ENCODE measurements around the gene IGF1.

The IGF1 gene

GRCh38 chr12:102498471-102498870 is 18.1 kb upstream of the IGF1 start:
- H3K36me3 ChIP-seq (ENCODE audit: control insufficient read depth, insufficient read depth, low read length), result no peaks in the 10 kb centered on the region
- no peak overlapping the region for H3K9ac ChIP-seq (ENCODE audit: low read length)
- no peaks in the 10 kb centered on the region for H3K9me3 ChIP-seq (ENCODE audit: control insufficient read depth, insufficient read depth, low read depth, low read length)
- no peak overlapping the region for H3K27ac ChIP-seq (ENCODE audit: low read depth, low read length)
- H3K27me3 ChIP-seq (ENCODE audit: control insufficient read depth, insufficient read depth, low read length), result no peaks in the 10 kb centered on the region
- H3K4me3 ChIP-seq (ENCODE audit: low read depth, low read length), result no peak overlapping the region
- H3K4me1 ChIP-seq (ENCODE audit: control insufficient read depth, insufficient read depth, low read length), result no peaks in the 10 kb centered on the region

DNA sequence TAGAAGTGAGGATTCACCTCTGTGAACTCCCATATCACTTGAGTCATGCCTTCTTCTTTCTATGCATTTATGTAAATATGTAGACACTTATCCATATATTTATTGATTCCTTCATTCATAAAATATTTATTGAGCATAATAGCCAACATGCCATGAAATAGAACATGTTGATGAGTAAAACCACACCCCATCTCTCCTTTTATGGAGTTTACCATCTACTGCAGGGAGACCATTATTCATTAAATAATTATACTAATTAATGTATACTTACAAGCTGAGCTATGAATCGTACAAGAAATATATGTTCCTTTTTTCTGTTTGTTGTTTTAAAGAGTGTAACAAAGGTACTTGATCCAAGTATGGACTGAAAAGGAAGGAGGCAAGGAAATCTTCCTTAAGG is 17.4 kb upstream of the IGF1 start:
- no peaks in the 10 kb centered on the region for H3K36me3 ChIP-seq (ENCODE audit: control insufficient read depth, insufficient read depth, low read length)
- H3K4me3 ChIP-seq (ENCODE audit: low read depth, low read length), result no peak overlapping the region
- H3K4me1 ChIP-seq (ENCODE audit: control insufficient read depth, insufficient read depth, low read length), result no peaks in the 10 kb centered on the region
- H3K9me3 ChIP-seq (ENCODE audit: control insufficient read depth, insufficient read depth, low read depth, low read length), result no peaks in the 10 kb centered on the region
- no peak overlapping the region for H3K9ac ChIP-seq (ENCODE audit: low read length)
- H3K27me3 ChIP-seq (ENCODE audit: control insufficient read depth, insufficient read depth, low read length), result no peaks in the 10 kb centered on the region
- no peak overlapping the region for H3K27ac ChIP-seq (ENCODE audit: low read depth, low read length)

- no peaks in the 10 kb centered on the region for H3K4me1 ChIP-seq (ENCODE audit: control insufficient read depth, insufficient read depth, low read length)
- H3K9ac ChIP-seq (ENCODE audit: low read length), result no peak overlapping the region
- H3K36me3 ChIP-seq (ENCODE audit: control insufficient read depth, insufficient read depth, low read length), result no peaks in the 10 kb centered on the region
- H3K27me3 ChIP-seq (ENCODE audit: control insufficient read depth, insufficient read depth, low read length), result no peaks in the 10 kb centered on the region
- H3K4me3 ChIP-seq (ENCODE audit: low read depth, low read length), result no peak overlapping the region
- no peak overlapping the region for H3K27ac ChIP-seq (ENCODE audit: low read depth, low read length)
- no peaks in the 10 kb centered on the region for H3K9me3 ChIP-seq (ENCODE audit: control insufficient read depth, insufficient read depth, low read depth, low read length)
These were observed 16.2 kb upstream of the IGF1 start for GRCh38 chr12:102496591-102496990.

DNA sequence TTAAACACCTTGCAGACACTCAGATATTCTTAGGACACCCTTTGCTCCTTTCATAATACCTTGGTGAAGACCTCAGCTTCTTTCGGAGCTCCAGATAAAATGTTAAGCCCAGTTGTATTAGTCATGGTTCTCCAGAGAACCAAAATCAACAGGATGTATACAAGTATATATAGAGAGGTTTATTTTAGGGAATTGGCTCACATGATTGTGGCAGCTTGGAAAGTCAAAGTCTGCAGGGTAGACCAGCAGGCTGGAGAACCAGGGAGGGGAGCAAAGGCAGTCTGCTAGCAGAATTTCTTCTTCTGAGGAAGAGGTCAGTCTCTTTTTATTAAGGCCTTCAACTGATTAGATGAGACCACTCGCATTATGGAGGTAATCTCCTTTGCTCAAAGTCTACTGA is 6.9 kb upstream of the IGF1 start:
- Histone ChIP-seq H3K4me3 (ENCODE audit: low read depth, low read length) (no peak overlapping the region), H3K27me3 (ENCODE audit: control insufficient read depth, insufficient read depth, low read length) (no peaks in the 10 kb centered on the region), H3K9ac (ENCODE audit: low read length) (no peak overlapping the region), H3K27ac (ENCODE audit: low read depth, low read length) (no peak overlapping the region), H3K9me3 (ENCODE audit: control insufficient read depth, insufficient read depth, low read depth, low read length) (no peaks in the 10 kb centered on the region), H3K36me3 (ENCODE audit: control insufficient read depth, insufficient read depth, low read length) (no peaks in the 10 kb centered on the region), H3K4me1 (ENCODE audit: control insufficient read depth, insufficient read depth, low read length) (no peaks in the 10 kb centered on the region)

- no peaks in the 10 kb centered on the region for H3K4me1 ChIP-seq (ENCODE audit: control insufficient read depth, insufficient read depth, low read length)
- H3K27me3 ChIP-seq (ENCODE audit: control insufficient read depth, insufficient read depth, low read length), result no peaks in the 10 kb centered on the region
- H3K9me3 ChIP-seq (ENCODE audit: control insufficient read depth, insufficient read depth, low read depth, low read length), result no peaks in the 10 kb centered on the region
- no peaks in the 10 kb centered on the region for H3K36me3 ChIP-seq (ENCODE audit: control insufficient read depth, insufficient read depth, low read length)
- H3K27ac ChIP-seq (ENCODE audit: low read depth, low read length), result no peak overlapping the region
- H3K9ac ChIP-seq (ENCODE audit: low read length), result no peak overlapping the region
- H3K4me3 ChIP-seq (ENCODE audit: low read depth, low read length), result no peak overlapping the region
These were observed 5.8 kb upstream of the IGF1 start for GRCh38 chr12:102486153-102486552.

DNA sequence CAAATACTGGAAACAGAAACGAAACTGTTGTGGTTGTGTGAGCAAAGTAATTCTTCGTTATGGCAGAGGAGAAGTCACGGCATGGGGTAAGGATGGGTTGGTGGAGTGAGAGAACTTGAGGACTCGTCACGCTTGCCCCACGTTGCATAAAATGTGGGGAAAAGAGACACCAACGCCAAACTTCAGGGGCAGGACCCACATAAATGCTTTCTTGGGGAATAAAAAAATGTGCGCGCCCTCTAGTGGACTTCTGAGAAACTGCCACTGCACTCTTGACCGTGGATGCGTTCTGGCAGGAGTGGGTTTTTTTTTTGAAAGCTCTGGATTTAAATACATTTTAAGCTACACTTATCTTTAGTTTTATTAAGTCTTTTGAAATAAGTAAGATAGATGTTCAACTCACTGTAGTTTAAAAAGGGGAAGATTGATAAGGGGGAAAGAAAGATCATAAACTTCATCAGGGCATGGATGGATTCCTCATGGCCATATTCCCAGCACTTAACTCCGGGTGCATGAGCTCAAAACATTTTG is 4.1 kb upstream of the IGF1 start:
- Histone ChIP-seq H3K27ac (ENCODE audit: low read depth, low read length) (no peak overlapping the region), H3K4me1 (ENCODE audit: control insufficient read depth, insufficient read depth, low read length) (0 out of 2 replicates have a peak, but pooled peaks cover under 1% of the 10 kb centered on the region), H3K4me3 (ENCODE audit: low read depth, low read length) (no peak overlapping the region), H3K36me3 (ENCODE audit: control insufficient read depth, insufficient read depth, low read length) (no peaks in the 10 kb centered on the region), H3K27me3 (ENCODE audit: control insufficient read depth, insufficient read depth, low read length) (no peaks in the 10 kb centered on the region), H3K9me3 (ENCODE audit: control insufficient read depth, insufficient read depth, low read depth, low read length) (no peaks in the 10 kb centered on the region), H3K9ac (ENCODE audit: low read length) (no peak overlapping the region)

- Histone ChIP-seq H3K4me3 (ENCODE audit: low read depth, low read length) (no peak overlapping the region), H3K36me3 (ENCODE audit: control insufficient read depth, insufficient read depth, low read length) (no peaks in the 10 kb centered on the region), H3K4me1 (ENCODE audit: control insufficient read depth, insufficient read depth, low read length) (peaks cover 5% of the 10 kb centered on the region), H3K27me3 (ENCODE audit: control insufficient read depth, insufficient read depth, low read length) (no peaks in the 10 kb centered on the region), H3K9me3 (ENCODE audit: control insufficient read depth, insufficient read depth, low read depth, low read length) (no peaks in the 10 kb centered on the region), H3K27ac (ENCODE audit: low read depth, low read length) (no peak overlapping the region), H3K9ac (ENCODE audit: low read length) (no peak overlapping the region)
These were observed 3.7 kb upstream of the IGF1 start for GRCh38 chr12:102484017-102484416.

GRCh38 chr12:102483466-102483865 is 3.1 kb upstream of the IGF1 start:
- Histone ChIP-seq H3K27me3 (ENCODE audit: control insufficient read depth, insufficient read depth, low read length) (no peaks in the 10 kb centered on the region), H3K36me3 (ENCODE audit: control insufficient read depth, insufficient read depth, low read length) (no peaks in the 10 kb centered on the region), H3K27ac (ENCODE audit: low read depth, low read length) (no peak overlapping the region), H3K4me3 (ENCODE audit: low read depth, low read length) (no peak overlapping the region), H3K9ac (ENCODE audit: low read length) (no peak overlapping the region), H3K4me1 (ENCODE audit: control insufficient read depth, insufficient read depth, low read length) (peaks cover 10% of the 10 kb centered on the region), H3K9me3 (ENCODE audit: control insufficient read depth, insufficient read depth, low read depth, low read length) (no peaks in the 10 kb centered on the region)

DNA sequence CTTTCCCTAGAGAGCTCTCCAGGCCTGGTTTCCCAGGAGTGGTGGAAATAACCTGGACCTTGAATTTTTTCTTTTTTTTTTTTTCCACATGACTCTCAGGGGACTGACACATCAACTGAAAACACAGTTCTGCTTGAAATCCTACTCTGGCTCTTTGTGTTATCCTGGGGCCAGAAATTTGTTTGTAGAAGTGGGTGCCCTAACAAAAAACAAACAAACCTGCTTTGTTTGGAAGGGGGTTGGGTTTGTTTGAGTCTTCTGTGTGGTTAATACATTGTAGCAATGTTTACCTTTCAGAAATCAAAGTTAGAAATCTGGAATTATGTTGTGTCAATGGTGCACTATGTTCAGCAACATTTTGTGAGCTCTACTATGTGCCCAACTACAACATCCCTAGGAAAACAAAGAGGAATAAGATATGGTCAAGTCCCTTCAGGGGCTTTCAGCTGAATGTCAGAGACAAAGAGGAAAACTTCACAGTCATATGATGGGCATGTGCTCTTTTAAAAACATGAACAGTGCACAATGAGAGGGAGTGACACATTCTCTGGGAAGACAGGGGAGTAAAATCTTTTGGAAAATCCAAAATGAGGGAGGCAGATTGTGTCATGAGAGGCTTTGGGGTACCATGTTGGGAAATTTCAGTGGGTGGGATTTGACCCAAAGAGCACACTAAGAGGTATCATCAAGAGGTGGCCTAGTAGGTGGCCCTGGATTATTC is 1.5 kb upstream of the IGF1 start:
- Histone ChIP-seq H3K9me3 (ENCODE audit: control insufficient read depth, insufficient read depth, low read depth, low read length) (no peaks in the 10 kb centered on the region), H3K9ac (ENCODE audit: low read length) (no peak overlapping the region), H3K27ac (ENCODE audit: low read depth, low read length) (no peak overlapping the region), H3K27me3 (ENCODE audit: control insufficient read depth, insufficient read depth, low read length) (no peaks in the 10 kb centered on the region), H3K4me3 (ENCODE audit: low read depth, low read length) (no peak overlapping the region), H3K36me3 (ENCODE audit: control insufficient read depth, insufficient read depth, low read length) (no peaks in the 10 kb centered on the region), H3K4me1 (ENCODE audit: control insufficient read depth, insufficient read depth, low read length) (peaks cover 13% of the 10 kb centered on the region)

- Histone ChIP-seq H3K27me3 (ENCODE audit: control insufficient read depth, insufficient read depth, low read length) (no peaks in the 10 kb centered on the region), H3K36me3 (ENCODE audit: control insufficient read depth, insufficient read depth, low read length) (no peaks in the 10 kb centered on the region), H3K4me1 (ENCODE audit: control insufficient read depth, insufficient read depth, low read length) (peaks cover 13% of the 10 kb centered on the region), H3K9ac (ENCODE audit: low read length) (no peak overlapping the region), H3K4me3 (ENCODE audit: low read depth, low read length) (no peak overlapping the region), H3K9me3 (ENCODE audit: control insufficient read depth, insufficient read depth, low read depth, low read length) (no peaks in the 10 kb centered on the region), H3K27ac (ENCODE audit: low read depth, low read length) (no peak overlapping the region)
These were observed 424 bp downstream of the IGF1 start for GRCh38 chr12:102479939-102480338.

DNA sequence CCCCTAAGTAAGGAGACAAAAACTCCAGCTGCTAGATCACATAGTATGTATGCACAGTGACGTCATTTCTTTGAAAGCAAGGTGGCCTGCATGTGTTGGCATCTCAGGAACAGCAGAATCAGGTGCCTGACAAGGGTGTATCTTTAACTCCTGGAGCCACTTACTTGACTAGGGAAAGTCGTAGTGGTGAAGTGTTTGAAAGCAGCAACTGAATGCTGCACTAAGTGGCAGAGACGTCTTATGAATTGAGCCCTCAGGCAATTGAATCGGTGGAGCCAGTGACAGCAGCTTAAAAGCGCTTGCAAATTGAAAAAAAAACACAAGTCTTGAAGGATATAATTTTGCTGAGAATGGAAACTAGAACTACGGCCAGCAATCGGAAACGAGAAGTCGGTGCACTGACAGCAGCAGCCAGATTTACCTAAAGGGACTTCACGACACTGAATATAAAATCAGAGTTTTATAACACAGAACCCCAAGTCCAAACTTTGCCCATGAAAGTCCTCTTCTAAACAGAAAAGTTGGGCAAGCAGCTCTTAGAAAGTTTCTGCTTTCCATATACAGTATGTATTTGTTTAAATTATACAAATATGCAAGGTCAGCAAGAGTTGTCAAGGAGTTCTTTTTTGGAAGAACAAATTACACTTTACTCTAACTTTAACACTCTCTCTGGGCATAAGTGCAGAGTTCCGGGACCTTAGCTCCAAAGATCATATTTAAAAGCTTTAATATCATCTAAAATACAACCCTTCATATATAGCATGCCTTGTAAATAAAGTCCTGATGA is 1.1 kb downstream of the IGF1 start:
- H3K4me3 ChIP-seq (ENCODE audit: low read depth, low read length), result no peak overlapping the region
- H3K27me3 ChIP-seq (ENCODE audit: control insufficient read depth, insufficient read depth, low read length), result no peaks in the 10 kb centered on the region
- H3K9me3 ChIP-seq (ENCODE audit: control insufficient read depth, insufficient read depth, low read depth, low read length), result no peaks in the 10 kb centered on the region
- no peaks in the 10 kb centered on the region for H3K36me3 ChIP-seq (ENCODE audit: control insufficient read depth, insufficient read depth, low read length)
- peaks cover 13% of the 10 kb centered on the region for H3K4me1 ChIP-seq (ENCODE audit: control insufficient read depth, insufficient read depth, low read length)
- H3K9ac ChIP-seq (ENCODE audit: low read length), result no peak overlapping the region
- no peak overlapping the region for H3K27ac ChIP-seq (ENCODE audit: low read depth, low read length)

All from HUES6 (cell line).